HEK293T (cell line): ENCODE data around the gene ALKBH8.

Experiments used
- BHLHE40 ChIP-seq: fragments of 450-650 bp; IDR thresholded peaks from 2 replicates; pipeline ENCODE4 v1.6.1; 2016; ENCODE audit warnings: mild to moderate bottlenecking, moderate library complexity, borderline replicate concordance
- ELF4 ChIP-seq: fragments of 450-650 bp; IDR thresholded peaks from 2 replicates; pipeline ENCODE4 v1.6.1; 2017; ENCODE audit warnings: antibody characterized with exemption
- FOXK2 ChIP-seq: fragments of 450-650 bp; IDR thresholded peaks from 2 replicates; pipeline ENCODE4 v1.6.1; 2016; ENCODE audit warnings: mild to moderate bottlenecking
- FOXM1 ChIP-seq: fragments of 450-650 bp; IDR thresholded peaks from 2 replicates; pipeline ENCODE4 v1.6.1; 2017; ENCODE audit warnings: mild to moderate bottlenecking, borderline replicate concordance
- SP1 ChIP-seq: fragments of 450-650 bp; IDR thresholded peaks from 2 replicates; pipeline ENCODE4 v1.6.1; 2017
- TARDBP ChIP-seq: fragments of 450-650 bp; IDR thresholded peaks from 2 replicates; pipeline ENCODE4 v1.6.1; 2016
- TF ChIP-seq, protein P1 (sequence below): fragments of 450-650 bp; IDR thresholded peaks from 2 replicates; pipeline ENCODE4 v1.6.1; 2016

GRCh38 chr11:107562647-107563208, 2.8 kb downstream of the ALKBH8 start:
- TF ChIP-seq TARDBP (no peak), BHLHE40 (no peak), FOXK2 (no peak), FOXM1 (no peak), ELF4 (no peak), SP1 (no peak)
- TF ChIP-seq, protein P1, sequence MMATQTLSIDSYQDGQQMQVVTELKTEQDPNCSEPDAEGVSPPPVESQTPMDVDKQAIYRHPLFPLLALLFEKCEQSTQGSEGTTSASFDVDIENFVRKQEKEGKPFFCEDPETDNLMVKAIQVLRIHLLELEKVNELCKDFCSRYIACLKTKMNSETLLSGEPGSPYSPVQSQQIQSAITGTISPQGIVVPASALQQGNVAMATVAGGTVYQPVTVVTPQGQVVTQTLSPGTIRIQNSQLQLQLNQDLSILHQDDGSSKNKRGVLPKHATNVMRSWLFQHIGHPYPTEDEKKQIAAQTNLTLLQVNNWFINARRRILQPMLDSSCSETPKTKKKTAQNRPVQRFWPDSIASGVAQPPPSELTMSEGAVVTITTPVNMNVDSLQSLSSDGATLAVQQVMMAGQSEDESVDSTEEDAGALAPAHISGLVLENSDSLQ: no peak
